ENCODE measurements around the gene PHACTR1. TPM values are rescaled to one million over a fixed set of nuclear protein-coding genes. Genes with fewer than 3 reads are reported as not detected.

PHACTR1 gene
- total and polyA plus RNA-seq, 8 donors = 1.4 to 12.4 (median 9.3) TPM

DNA sequence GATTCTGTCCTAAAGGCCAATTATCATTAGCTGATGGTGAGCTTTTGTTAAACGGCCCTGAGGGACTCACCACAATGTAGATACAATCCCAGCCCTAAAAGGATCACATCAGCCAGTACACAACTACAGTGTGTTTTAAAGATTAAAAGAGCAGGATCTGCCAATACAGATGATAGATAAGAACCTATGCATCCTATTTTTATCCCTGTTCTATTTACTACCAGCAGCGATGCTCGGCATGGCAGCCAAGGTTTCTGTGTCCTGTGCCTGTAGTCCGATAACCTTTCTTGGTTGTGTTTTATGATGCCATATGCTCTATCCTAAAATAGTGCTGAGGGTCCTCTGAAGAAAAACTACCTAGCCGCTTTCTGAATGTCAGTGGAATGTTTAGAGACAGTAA, 289.4 kb downstream of the PHACTR1 start:
- no peak for ATAC-seq
- Histone ChIP-seq H3K4me1 (no peaks in the 10 kb centered on the region), H3K36me3 (no peaks in the 10 kb centered on the region), H3K27ac (no peak overlapping the region), H3K27me3 (no peaks in the 10 kb centered on the region), H3K9me3 (no peaks in the 10 kb centered on the region), H3K4me3 (no peak overlapping the region)
- intact Hi-C loops (cut with DNase I) = no loop called here
- no peak for DNase-seq
- no peak for FAIRE-seq
- WGBS, 2 donors = 58 to 71% methylated on average over 5 of the region's 5 CpGs
- TF ChIP-seq, protein P1, sequence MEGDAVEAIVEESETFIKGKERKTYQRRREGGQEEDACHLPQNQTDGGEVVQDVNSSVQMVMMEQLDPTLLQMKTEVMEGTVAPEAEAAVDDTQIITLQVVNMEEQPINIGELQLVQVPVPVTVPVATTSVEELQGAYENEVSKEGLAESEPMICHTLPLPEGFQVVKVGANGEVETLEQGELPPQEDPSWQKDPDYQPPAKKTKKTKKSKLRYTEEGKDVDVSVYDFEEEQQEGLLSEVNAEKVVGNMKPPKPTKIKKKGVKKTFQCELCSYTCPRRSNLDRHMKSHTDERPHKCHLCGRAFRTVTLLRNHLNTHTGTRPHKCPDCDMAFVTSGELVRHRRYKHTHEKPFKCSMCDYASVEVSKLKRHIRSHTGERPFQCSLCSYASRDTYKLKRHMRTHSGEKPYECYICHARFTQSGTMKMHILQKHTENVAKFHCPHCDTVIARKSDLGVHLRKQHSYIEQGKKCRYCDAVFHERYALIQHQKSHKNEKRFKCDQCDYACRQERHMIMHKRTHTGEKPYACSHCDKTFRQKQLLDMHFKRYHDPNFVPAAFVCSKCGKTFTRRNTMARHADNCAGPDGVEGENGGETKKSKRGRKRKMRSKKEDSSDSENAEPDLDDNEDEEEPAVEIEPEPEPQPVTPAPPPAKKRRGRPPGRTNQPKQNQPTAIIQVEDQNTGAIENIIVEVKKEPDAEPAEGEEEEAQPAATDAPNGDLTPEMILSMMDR (IDR thresholded peaks at IDR 0.05) = no peak

GRCh38 chr6:13006578-13007300, 290.2 kb downstream of the PHACTR1 start:
- 93 to 94% methylated on average over 4 of the region's 4 CpGs for WGBS, 2 donors
- intact Hi-C loops (cut with DNase I) = no loop called here
- FAIRE-seq (no peak), DNase-seq (no peak), ATAC-seq (no peak)
- H3K27me3 ChIP-seq = no peaks in the 10 kb centered on the region
- H3K27ac ChIP-seq = no peak overlapping the region
- TF ChIP-seq, protein P1 (IDR thresholded peaks at IDR 0.05) = no peak
- no peaks in the 10 kb centered on the region for H3K9me3 ChIP-seq
- H3K4me3 ChIP-seq = no peak overlapping the region
- no peaks in the 10 kb centered on the region for H3K36me3 ChIP-seq
- peaks cover 0 to 5% (median 2%) of the 10 kb centered on the region in 3 donors for H3K4me1 ChIP-seq

GRCh38 chr6:13007744-13008143, 291.2 kb downstream of the PHACTR1 start:
- DNase-seq (no peak), FAIRE-seq (no peak), ATAC-seq (no peak)
- H3K9me3 ChIP-seq = no peaks in the 10 kb centered on the region
- intact Hi-C loops (cut with DNase I) = no loop called here
- 92 to 100% methylated on average over 1 of the region's 1 CpG for WGBS, 2 donors
- H3K4me1 ChIP-seq = peaks cover 0 to 11% (median 8%) of the 10 kb centered on the region in 3 donors
- peaks cover 0 to 2% (median 0%) of the 10 kb centered on the region in 4 donors for H3K27me3 ChIP-seq
- TF ChIP-seq, protein P1 (IDR thresholded peaks at IDR 0.05) = no peak
- H3K4me3 ChIP-seq = no peak overlapping the region
- no peaks in the 10 kb centered on the region for H3K36me3 ChIP-seq
- no peak overlapping the region for H3K27ac ChIP-seq

- Histone ChIP-seq H3K4me3 (no peak overlapping the region), H3K9me3 (no peaks in the 10 kb centered on the region), H3K27ac (no peak overlapping the region), H3K36me3 (no peaks in the 10 kb centered on the region), H3K4me1 (peaks cover 0 to 17% (median 8%) of the 10 kb centered on the region in 3 donors), H3K27me3 (peaks cover 0 to 3% (median 0%) of the 10 kb centered on the region in 4 donors)
- WGBS, 2 donors = 88 to 91% methylated on average over 3 of the region's 3 CpGs
- FAIRE-seq = no peak
- DNase-seq = no peak
- no peak for ATAC-seq
- intact Hi-C loops (cut with DNase I) = no loop called here
- TF ChIP-seq, protein P1 (IDR thresholded peaks at IDR 0.05) = no peak
Measured at GRCh38 chr6:13009031-13009430, 292.5 kb downstream of the PHACTR1 start.

GRCh38 chr6:13009461-13009860, 292.9 kb downstream of the PHACTR1 start:
- 89% methylated on average over 2 of the region's 2 CpGs for WGBS, 2 donors
- intact Hi-C loops (cut with DNase I) = no loop called here
- H3K27ac ChIP-seq = no peak overlapping the region
- ATAC-seq = no peak
- FAIRE-seq = no peak
- peaks cover 0 to 3% (median 0%) of the 10 kb centered on the region in 4 donors for H3K27me3 ChIP-seq
- no peak overlapping the region for H3K4me3 ChIP-seq
- DNase-seq = no peak
- peaks cover 0 to 17% (median 8%) of the 10 kb centered on the region in 3 donors for H3K4me1 ChIP-seq
- no peaks in the 10 kb centered on the region for H3K9me3 ChIP-seq
- H3K36me3 ChIP-seq = no peaks in the 10 kb centered on the region
- TF ChIP-seq, protein P1 (IDR thresholded peaks at IDR 0.05) = no peak

Measured in pancreas (tissue), 10 donors.